Measurements from ENCODE around the gene TRMT11. TPM values are rescaled to one million over a fixed set of nuclear protein-coding genes. Genes with fewer than 3 reads are reported as not detected.

Gene TRMT11
- total and polyA plus RNA-seq, 2 of the 13 experiments (the other 11 are each of a cell fraction or from before 2014, with no cell fraction given): 42.2 to 81.9 TPM

DNA sequence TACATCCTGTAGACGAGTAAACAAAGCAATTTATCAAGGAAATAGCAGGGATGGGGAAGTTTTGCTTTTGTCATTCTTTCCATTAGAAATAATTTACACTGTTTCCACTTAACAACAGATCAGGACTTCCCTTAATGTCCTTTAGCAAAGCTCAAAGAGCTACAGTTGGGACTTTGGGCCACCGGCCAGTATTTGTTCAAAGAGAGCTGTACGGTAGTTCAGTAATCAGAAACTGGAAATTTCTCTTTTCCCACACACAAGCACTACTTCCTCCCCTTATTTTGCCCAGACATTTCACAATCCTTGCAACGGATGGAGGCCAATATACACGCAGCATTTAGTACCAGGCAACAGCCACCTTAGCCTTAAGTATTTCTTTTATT lies 41.9 kb upstream of the TRMT11 start (continued):
- TF ChIP-seq, protein P1, sequence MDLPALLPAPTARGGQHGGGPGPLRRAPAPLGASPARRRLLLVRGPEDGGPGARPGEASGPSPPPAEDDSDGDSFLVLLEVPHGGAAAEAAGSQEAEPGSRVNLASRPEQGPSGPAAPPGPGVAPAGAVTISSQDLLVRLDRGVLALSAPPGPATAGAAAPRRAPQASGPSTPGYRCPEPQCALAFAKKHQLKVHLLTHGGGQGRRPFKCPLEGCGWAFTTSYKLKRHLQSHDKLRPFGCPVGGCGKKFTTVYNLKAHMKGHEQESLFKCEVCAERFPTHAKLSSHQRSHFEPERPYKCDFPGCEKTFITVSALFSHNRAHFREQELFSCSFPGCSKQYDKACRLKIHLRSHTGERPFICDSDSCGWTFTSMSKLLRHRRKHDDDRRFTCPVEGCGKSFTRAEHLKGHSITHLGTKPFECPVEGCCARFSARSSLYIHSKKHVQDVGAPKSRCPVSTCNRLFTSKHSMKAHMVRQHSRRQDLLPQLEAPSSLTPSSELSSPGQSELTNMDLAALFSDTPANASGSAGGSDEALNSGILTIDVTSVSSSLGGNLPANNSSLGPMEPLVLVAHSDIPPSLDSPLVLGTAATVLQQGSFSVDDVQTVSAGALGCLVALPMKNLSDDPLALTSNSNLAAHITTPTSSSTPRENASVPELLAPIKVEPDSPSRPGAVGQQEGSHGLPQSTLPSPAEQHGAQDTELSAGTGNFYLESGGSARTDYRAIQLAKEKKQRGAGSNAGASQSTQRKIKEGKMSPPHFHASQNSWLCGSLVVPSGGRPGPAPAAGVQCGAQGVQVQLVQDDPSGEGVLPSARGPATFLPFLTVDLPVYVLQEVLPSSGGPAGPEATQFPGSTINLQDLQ (CRISPR knock-in tag; IDR thresholded peaks at IDR 0.05): no peak
- TF ChIP-seq, protein P2, sequence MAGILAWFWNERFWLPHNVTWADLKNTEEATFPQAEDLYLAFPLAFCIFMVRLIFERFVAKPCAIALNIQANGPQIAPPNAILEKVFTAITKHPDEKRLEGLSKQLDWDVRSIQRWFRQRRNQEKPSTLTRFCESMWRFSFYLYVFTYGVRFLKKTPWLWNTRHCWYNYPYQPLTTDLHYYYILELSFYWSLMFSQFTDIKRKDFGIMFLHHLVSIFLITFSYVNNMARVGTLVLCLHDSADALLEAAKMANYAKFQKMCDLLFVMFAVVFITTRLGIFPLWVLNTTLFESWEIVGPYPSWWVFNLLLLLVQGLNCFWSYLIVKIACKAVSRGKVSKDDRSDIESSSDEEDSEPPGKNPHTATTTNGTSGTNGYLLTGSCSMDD (CRISPR knock-in tag; IDR thresholded peaks at IDR 0.05): no peak
- TF ChIP-seq, protein P3, sequence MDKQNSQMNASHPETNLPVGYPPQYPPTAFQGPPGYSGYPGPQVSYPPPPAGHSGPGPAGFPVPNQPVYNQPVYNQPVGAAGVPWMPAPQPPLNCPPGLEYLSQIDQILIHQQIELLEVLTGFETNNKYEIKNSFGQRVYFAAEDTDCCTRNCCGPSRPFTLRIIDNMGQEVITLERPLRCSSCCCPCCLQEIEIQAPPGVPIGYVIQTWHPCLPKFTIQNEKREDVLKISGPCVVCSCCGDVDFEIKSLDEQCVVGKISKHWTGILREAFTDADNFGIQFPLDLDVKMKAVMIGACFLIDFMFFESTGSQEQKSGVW (CRISPR knock-in tag; IDR thresholded peaks at IDR 0.05; ENCODE audit: borderline replicate concordance): no peak
- no peak for TF ChIP-seq ARNTL (CRISPR knock-in tag; IDR thresholded peaks at IDR 0.05)
- TF ChIP-seq TOPORS (CRISPR knock-in tag; IDR thresholded peaks at IDR 0.05): no peak
- TF ChIP-seq ZNF256 (CRISPR knock-in tag; conservative IDR thresholded peaks at IDR 0.05): no peak
- TF ChIP-seq, protein P4, sequence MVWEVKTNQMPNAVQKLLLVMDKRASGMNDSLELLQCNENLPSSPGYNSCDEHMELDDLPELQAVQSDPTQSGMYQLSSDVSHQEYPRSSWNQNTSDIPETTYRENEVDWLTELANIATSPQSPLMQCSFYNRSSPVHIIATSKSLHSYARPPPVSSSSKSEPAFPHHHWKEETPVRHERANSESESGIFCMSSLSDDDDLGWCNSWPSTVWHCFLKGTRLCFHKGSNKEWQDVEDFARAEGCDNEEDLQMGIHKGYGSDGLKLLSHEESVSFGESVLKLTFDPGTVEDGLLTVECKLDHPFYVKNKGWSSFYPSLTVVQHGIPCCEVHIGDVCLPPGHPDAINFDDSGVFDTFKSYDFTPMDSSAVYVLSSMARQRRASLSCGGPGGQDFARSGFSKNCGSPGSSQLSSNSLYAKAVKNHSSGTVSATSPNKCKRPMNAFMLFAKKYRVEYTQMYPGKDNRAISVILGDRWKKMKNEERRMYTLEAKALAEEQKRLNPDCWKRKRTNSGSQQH (CRISPR knock-in tag; IDR thresholded peaks at IDR 0.05; ENCODE audit: low read depth): no peak
- TF ChIP-seq, protein P5, sequence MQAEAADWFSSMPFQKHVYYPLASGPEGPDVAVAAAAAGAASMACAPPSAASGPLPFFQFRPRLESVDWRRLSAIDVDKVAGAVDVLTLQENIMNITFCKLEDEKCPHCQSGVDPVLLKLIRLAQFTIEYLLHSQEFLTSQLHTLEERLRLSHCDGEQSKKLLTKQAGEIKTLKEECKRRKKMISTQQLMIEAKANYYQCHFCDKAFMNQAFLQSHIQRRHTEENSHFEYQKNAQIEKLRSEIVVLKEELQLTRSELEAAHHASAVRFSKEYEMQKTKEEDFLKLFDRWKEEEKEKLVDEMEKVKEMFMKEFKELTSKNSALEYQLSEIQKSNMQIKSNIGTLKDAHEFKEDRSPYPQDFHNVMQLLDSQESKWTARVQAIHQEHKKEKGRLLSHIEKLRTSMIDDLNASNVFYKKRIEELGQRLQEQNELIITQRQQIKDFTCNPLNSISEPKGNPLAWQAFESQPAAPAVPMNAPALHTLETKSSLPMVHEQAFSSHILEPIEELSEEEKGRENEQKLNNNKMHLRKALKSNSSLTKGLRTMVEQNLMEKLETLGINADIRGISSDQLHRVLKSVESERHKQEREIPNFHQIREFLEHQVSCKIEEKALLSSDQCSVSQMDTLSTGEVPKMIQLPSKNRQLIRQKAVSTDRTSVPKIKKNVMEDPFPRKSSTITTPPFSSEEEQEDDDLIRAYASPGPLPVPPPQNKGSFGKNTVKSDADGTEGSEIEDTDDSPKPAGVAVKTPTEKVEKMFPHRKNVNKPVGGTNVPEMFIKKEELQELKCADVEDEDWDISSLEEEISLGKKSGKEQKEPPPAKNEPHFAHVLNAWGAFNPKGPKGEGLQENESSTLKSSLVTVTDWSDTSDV (CRISPR knock-in tag; IDR thresholded peaks at IDR 0.05): no peak
- no peak for TF ChIP-seq ZSCAN22 (CRISPR knock-in tag; IDR thresholded peaks at IDR 0.05)
- TF ChIP-seq CREB1 (IDR thresholded peaks at IDR 0.05): no peak
- peak; percentile 75 for TF ChIP-seq CREB1 (CRISPR knock-in tag; IDR thresholded peaks at IDR 0.05)
- TF ChIP-seq RBM22 (optimal IDR thresholded peaks at IDR 0.05; ENCODE audit: low read length): no peak
- TF ChIP-seq SAFB2 (CRISPR knock-in tag; IDR thresholded peaks at IDR 0.05; ENCODE audit: borderline replicate concordance, low read depth): no peak
- peak; percentile 78; the same call in 1 of the 2 replicates for TF ChIP-seq PITX1 (CRISPR knock-in tag; IDR thresholded peaks at IDR 0.05)
- TF ChIP-seq, protein P6, sequence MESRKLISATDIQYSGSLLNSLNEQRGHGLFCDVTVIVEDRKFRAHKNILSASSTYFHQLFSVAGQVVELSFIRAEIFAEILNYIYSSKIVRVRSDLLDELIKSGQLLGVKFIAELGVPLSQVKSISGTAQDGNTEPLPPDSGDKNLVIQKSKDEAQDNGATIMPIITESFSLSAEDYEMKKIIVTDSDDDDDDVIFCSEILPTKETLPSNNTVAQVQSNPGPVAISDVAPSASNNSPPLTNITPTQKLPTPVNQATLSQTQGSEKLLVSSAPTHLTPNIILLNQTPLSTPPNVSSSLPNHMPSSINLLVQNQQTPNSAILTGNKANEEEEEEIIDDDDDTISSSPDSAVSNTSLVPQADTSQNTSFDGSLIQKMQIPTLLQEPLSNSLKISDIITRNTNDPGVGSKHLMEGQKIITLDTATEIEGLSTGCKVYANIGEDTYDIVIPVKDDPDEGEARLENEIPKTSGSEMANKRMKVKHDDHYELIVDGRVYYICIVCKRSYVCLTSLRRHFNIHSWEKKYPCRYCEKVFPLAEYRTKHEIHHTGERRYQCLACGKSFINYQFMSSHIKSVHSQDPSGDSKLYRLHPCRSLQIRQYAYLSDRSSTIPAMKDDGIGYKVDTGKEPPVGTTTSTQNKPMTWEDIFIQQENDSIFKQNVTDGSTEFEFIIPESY (CRISPR knock-in tag; IDR thresholded peaks at IDR 0.05): peak; percentile 45; the same call in 1 of the 2 replicates
- 0 out of 2 replicates have a peak, but pooled peaks have one; percentile 61 for TF ChIP-seq RELA (CRISPR knock-in tag; IDR thresholded peaks at IDR 0.05)
- TF ChIP-seq ZNF331 (CRISPR knock-in tag; IDR thresholded peaks at IDR 0.05): peak; percentile 83
- 0 out of 2 replicates have a peak, but pooled peaks have one; percentile 44 for TF ChIP-seq SSRP1 (CRISPR knock-in tag; IDR thresholded peaks at IDR 0.05)
- no peak for TF ChIP-seq PHB2 (IDR thresholded peaks at IDR 0.05; ENCODE audit: partially characterized antibody)
- peak; percentile 93 for TF ChIP-seq HNF4A (CRISPR knock-in tag; IDR thresholded peaks at IDR 0.05)
- peak; percentile 76 for TF ChIP-seq FOXA3 (CRISPR knock-in tag; IDR thresholded peaks at IDR 0.05)

All from HepG2 (cell line).